GF-D8 (cell line): ENCODE measurements around the gene INPP5A.

Experiments used
- DNase-seq: peaks from one replicate; lab custom pipeline; 2025; lab: John Stamatoyannopoulos, UW

The INPP5A gene

DNA sequence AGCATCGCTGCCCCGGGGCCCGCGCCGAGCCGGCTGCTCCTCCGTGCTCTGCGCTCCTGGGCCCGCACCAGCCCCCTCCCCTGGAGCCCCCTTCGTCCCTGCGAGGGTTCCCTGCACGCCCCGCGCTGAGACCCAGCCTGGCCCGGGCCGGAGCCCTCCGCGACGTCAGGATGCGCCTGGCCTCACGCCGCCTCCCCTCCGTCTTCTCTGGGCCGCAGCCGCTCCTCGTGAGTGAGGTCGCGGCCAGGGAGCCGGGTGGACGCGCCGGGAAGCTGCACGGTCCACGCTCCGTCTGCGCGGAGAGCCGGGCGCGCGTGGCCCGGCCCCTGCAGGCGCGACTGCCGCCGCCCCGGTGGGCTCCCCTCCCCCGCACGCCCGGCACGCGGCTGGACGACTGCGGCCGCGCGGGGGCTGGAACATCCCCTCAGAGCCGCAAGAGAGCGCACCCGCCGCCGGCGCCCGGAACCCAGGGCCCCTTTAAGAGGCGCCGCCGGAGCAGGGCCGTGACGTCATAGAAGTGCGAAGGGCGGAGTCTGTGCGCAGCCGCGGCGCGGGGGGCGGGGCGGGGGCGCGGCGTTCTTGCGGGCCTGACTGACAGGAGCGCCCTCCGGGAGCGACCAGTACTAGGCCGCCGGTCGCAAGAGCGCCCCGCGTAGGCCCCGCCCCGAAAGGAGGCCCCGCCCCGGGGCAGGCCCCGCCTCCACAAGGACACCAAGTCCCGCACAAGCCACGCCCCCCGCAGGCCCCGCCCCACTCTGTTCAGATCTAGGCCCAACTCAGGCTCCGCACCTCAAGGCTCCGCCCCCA is 507 bp upstream of the INPP5A start:
- DNase-seq, result peak; percentile 93

DNA sequence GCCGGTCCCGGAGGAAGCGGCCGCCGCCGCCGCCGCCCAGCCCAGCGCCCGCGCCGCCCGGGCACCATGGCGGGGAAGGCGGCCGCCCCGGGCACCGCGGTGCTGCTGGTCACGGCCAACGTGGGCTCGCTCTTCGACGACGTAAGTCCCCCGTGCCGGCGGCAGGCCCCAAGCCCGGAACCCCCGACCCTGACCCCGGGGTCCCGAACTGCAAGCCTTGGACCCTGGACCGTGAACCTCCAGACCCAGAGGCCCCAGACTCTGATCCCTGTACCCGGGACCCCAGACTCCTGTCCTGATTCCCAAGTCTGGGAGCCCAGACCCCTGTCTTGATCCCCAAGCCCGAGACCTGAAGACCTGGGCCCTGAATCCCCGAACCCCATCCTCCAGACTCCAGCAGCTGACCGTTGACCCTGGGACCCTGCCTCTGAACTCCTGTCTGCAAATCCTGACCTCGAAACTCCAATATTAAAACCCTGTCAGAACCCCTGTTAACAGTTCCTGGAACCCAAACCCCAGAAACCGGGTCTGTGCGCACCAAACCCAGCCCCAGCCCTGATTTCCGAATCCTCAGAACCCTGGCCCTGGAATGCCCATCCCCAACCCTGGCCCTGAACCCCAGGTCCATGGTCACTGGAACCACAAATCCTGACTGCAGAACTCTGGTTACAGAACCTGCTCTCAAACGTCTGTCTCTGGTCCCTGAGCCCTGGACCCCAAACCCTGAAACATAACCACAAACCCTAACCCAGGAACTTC is 623 bp downstream of the INPP5A start:
- DNase-seq, result no peak

DNA sequence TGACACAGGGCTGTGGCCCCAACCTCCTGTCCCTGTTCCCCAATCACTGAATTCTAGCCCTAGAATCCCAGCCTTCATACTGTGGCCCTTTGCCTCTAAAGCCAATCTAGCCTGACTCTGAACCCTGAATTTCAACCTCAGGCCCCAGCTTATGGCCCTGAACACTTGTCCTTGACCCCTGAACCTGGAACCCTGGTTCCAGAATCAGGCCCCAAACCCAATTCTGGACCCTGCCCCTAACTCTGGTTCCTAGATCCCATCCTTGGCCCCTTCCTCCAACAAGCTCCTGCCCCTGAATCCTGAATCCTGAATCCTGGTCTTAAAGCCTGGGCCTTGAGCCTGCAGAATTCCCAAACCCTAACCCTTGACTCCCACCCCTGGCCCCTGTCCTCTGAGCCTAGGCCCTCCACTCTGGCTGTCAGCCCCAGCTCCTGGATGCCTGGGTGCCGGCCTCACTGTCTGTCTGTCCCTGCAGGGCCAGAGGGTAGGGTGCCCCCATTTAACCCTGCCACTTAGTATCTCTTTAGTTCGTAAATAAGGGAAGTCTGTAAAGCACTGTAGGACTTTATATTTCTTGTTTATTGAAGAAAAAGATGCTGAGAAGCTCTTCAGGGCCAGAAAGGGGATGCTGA is 1.3 kb downstream of the INPP5A start:
- no peak for DNase-seq

DNA sequence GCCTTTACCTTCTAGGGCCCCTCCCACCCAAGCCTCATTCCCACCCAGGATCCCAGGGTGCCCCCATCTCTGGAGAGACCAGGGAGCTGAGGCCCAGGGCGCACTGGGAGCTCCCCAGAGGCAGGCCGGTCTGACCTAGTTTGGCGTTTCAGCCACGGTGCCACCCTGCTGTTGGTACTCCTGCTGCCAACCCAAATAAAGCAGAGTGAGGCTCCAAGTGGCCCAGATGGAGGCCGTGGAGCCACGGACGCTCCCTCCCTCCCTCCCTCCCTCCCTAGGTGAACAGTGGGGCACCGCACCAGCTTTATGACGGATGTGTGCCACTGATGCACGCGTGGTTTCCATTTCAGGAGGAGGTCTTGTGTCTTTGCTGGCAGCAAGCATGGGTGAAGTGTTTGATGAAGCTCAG is 1.8 kb downstream of the INPP5A start:
- no peak for DNase-seq

DNA sequence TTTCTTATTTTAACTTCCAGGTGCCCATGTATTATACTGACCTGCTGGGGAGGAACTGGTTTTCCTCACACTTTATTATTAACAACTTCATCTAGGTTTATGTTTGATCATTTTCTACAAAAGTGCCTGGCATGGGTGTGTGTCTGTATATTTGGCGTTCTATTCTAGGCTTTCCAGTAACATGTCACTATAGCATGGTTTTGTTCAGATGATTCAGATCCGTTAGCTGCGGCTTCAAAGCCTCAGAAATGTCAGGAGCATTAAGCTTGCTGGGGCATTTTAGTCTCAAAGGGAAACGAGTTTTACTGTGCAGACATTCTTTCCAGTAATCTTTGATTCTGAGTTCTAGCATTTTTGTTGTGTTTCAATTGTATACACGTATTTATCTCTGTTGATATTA is 2.3 kb downstream of the INPP5A start:
- no peak for DNase-seq

DNA sequence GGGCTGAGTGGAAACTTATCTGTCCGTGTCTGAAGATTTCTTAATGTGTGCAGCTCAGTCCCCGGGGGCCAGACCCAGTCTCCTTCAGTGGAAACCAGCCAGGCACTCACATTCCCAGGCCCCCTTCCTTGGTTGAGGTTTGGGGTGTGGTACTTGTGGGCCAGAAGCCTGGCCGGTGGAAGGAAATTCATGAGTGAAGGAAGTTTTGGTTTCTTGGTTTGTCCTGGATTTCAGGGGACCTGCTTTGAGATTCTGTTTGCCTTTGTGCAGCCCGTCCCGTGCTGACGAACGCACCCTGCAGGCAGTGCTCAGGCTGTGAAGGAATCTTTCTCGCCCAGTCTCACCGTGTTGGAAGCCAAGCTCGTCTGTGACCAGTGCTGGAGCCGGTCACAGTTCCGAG is 2.9 kb downstream of the INPP5A start:
- no peak for DNase-seq

DNA sequence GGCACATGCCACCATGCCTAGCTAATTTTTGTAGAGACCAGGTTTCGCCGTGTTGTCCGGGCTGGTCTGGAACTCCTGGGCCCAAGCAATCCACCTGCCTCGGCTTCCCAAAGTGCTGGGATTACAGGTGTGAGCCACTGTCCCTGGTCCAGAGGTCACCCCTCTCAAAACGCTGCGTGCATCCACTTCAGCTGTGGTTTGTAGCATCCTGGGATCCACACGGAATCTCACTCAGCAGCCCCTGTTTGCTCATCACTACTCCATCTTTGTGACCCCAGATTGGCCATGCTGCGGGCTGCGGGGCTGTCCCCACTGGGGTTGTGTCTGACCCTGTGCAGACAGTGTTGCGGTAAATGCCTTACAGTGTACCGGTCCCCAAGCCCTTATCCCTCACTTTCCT is 3.5 kb downstream of the INPP5A start:
- no peak for DNase-seq

DNA sequence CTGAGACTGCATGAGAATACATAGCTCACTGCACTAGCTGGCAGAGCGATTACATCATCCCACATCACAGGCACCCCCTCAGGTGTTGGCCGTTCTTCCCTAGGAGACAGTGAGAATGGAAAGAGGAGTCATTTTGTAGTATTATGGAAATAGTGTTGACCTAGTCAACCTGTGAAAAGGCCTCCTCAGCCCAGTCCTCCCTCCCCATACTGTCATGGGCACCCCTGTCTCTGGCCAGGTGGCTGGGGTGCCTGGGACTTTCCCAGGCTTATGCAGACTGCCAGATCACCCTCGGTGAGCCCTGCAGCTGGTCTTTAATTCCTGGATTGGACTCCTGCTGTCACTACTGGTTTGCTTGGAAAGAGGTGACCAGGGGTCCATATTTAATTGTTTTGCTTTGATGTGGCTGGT is 4.0 kb downstream of the INPP5A start:
- no peak for DNase-seq

DNA sequence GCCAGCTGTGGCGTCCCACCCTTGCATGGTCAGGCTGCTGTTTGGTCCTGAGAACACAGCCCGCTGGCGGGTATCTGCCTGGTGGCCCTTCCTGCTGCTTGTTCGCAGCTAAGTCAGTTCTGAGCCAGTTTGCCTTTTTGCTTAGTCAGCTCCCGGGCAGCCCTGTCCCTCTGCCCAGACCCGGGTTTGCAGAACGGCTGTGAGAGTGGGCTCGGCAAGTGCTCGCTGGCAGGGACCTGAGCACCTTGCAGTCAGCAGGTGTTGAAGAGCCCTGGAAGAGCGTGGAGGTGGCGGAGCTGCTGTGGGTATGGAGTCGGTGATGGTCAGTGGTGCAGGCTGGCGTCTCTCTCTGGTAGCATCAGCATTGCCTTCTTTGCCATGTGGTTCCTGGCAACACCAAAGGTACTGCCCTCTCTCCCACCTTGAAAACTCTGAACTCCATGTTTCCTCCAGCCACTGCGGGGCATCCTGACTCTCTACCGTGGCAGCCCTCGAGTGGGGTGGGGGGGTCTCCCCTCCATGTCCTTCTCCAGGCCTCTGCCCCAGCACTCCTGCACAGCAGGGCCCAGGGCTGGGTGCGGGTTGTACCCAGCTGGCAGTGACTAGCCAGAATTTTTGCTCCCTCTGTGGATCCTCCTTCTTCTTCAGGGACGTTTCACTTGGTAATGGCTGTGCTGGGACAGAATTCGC is 4.6 kb downstream of the INPP5A start:
- no peak for DNase-seq

DNA sequence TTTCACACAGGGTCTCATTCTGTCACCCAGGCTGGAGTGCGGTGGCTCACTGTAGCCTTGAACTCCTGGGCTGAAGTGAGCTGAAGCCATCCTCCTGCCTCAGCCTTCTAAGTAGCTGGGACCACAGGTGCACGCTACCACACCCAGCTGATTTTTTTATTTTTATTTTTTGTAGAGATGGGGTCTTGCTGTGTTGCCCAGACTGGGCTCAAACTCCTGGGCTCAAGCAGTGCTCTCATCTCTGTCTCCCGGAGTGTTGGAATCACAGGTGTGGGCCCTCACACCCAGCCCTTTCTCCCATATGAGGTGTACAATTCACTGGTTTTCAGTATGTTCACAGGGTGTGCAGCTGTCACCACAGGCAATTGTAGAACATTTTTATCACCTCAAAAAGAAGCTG is 5.2 kb downstream of the INPP5A start:
- DNase-seq, result no peak

DNA sequence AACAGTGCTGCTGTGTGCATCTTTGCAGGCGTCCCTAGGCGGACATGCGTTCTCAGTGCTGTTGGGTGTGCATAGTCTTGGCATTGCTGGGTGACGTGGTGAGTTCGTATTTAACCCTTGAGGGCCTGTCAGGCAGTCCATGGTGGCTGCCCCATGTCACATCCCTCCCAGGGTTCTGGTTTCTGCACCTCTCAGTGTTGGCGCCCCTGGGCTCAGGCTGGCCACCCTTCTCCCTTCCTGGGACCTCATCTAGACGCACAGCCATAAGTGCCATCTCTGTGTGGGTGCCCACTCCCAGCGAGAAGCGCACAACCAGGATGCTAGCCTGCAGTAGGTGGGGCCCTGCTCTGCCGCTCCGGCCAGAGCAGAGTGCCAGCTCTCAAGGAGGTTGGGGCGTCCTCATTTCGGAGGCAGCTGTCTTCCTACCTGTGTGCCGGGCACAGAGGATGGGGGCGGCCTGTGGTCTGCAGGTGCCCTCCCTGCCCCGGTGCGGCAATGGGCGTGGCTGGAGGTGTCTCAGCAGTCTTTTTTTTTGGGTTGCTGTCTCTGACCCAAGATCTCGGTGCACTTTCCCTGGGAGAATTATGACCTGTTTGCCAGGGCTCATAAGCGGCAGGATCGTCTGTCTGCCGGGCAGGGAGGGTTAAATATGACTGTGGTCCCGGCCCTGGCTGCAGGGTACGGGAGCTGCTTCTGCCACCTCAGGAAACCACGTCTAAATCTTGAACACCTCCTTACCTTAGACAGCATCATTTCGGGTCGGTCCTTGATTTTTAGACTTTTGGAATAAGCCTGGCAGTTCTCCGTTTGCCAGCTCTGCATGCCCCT is 6.5 kb downstream of the INPP5A start:
- DNase-seq, result no peak

DNA sequence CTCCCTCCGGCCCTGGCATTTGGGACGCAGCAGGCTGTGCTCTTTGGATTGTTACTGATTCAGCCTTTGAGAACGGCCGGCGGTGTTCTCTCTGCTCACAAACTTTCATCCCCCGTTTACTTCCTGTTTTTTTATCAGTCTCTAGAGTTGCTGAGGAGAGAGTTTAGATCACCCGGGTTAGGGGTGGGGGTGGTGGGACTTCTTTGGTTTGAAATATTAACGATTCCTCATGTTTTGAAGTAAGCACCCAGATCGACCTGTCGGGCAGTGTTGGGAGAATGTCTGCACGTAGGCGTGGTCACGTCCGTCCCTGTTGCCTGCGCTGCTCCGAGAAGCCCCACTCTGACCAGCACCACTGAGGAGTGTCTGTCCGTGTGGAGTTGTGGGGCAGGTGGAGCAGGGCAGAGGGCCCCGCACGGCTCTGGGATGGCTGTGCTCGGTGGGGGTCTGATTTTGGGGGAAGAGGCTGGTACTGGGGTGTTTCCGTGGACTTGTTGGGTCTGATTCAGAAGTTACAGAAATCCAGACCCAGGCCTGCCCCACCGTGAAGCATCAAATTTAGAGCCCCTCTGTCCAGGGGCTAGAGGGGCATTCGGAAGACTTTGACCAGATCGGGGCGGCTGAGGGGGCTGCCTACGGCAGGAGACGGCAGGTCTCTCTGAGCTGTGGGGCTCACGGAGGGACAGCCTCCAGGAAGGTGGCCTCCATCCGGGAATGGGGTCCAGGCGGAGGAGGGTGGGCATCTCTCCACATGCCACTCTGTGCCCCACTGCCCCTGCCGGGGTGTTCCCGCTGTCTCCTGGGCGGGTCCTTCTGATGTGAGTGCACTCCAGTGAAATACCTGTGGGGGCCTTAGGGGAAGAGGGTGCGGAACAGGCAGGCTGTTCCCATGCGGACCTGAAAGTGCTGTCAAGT is 7.4 kb downstream of the INPP5A start:
- DNase-seq, result no peak

DNA sequence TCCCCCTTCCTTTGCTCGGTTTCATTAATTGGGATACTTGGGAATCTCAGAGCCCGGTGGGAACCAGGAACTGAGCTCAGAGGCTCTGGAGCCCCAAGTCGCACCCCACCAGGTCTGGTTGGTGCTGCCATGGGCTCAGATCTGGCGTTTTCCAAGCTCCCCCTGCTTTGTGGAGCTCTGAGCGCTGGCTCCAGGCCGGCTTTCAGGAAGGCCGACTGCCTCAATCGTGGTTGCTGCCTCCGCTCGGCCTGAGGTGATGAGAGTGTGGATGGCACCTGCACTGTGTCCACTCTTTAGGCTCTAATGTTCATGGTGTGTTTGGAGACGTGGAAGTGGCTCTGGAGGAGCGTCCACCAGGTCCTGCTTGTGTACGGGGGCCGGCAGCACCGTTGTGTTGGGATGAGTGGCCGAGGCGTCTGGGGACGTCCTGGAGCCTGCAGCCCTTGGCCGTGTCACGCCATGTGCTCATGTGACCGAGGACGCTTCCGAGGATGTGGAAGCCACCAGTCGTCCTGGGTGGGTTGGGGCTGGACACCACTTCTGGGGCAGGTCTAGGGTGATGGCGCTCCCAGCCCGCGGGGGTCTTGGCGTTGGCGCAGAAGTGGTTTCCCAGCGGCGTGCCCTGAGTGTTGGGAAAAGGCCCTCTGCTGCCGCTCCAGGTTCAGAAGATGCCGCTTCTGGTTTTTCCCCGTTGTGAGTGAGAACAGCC is 8.2 kb downstream of the INPP5A start:
- DNase-seq, result no peak

DNA sequence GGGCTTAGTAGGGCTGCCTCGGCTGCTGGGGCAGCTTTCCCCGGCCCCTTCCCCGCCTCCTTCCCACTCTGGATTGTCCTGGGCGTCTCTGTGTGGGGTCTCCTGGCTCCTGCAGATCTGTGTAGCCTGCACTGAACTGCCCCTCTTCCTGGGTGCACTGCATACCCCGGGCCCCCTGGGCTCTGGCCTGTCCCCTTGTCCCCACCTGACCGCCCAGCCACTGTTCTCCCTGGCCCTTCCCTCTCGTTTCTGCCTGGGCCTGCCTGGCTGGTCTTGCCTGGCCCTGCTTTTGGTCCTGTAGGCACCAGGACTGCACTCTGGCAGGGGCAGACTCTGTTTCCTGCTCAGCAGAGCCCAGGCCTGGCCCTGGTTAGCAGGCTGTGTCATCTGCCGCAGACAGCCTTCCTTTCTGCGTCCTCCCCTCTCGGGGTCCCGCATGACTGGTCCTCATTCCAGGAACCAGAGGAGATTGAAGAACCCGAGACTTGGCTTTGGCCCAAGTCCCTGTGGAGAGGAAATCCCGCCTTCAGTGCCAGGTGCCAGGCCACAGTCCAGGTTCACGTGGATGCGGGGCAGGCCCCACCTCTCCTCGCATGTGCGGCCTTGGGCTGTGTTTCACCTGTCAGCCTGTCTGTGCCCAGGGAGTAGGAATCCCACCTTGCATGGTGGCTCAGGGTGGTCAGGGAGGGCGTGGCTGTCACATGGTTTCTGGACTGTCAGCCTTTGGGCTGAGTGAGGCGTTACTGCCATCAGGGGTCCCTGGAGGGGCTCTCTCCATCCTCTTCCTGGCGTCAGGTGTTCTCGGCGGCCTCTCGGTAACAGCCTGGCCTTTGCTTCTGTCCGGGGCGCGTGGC is 9.2 kb downstream of the INPP5A start:
- peak; percentile 81 for DNase-seq

DNA sequence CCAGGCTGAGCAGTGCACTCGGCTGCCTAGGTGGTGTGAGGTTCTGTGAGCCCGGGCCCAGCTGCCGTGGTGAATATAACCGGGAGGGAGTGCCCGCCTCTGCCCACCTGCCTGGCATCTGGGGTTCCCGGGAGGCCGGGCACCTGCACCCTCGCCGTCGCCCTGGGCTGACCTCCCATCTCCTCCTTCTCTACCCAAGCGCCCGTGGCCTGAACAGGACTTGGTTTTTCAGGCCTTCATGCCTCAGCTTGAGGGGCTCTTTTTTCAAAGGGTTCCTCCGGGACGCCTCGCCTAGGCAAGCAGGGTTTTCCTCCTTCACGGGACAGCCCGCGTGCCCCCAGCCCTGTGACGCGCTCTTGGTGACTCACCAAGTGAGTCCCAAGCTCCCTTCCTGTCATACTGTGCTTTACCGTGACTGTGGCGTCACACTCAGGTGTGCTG is 9.9 kb downstream of the INPP5A start:
- DNase-seq, result no peak

DNA sequence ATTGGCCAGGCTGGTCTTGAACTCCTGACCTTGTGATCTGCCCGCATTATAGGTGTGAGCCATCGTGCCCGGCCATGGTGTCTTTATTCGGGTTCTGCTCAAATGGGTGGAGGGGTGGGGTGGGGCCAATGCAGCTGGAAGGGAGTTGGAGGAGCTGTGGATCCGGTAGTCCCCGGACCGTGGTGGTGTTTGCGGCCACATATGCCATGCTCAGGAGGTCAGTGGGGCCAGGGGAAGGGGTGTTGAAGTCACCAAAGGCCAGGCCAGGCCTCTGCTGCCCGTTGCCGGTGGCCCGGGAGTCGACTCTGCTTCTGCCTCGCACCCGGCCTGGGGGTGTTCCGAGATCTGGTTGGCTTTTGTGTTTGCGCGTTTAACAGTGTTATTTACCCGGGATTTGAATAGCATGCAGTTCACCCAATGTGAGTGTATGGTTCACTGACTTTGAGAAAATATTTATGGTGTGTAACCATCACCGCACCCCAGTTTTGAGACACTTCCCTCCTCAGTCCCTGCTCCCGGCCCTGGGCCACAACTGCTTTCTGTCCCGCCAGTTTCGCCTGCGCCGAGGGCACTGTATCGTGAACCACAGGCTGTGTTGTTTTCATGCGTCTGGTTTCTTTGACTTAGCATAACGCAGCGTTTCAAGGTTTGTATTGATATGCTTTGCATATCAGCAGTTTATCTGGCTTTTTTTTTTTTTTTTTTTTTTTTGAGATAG is 10.7 kb downstream of the INPP5A start:
- no peak for DNase-seq

DNA sequence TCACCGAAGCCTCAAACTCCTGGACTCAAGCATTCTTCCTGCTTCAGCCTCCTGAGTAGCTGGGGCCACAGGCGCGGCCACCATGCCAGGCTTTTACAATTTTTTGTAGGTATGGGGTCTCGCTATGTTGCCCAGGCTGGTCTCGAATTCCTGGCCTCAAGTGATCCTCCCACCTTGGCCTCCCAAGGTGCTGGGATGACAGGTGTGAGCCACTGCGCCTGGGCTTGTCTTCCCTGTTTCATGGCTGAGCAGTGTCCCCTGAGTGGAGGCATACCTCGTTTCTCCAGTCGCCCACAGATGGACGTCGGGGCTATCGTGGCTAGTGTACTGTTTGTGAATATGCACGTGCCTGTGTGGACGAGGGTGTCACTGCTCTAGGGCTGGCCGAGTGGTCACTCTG is 11.3 kb downstream of the INPP5A start:
- DNase-seq, result no peak

DNA sequence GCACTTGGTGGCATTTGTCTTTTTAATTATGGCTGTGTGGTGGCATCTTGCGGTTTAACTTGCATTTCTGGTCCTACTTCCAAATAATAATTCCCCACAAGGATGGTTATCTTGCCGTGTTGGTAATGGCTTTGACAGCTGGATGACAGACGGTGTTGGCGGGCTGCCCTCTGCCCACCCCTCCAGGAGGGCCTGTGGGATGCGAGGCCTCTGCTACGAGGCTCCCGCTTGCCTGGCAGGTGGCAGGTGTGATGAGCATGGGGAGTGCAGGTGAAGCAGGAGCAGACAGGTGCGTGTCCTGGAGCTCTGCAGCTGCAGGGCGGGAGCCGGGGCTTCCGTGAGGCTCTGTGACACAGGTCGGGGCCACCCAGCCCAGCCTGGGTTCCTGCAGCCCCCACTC is 11.8 kb downstream of the INPP5A start:
- no peak for DNase-seq
